Muscle of arm (tissue), 12 donors: ENCODE data around the gene NEK6. TPM values are rescaled to one million over a fixed set of nuclear protein-coding genes. Genes with fewer than 3 reads are reported as not detected.

Experiments used
- DNase-seq: peaks from one replicate; pipeline ENCODE4 v3.0.0-alpha.2; 2013
- polyA plus RNA-seq, 12 donors: library from polyadenylated mRNA; unstranded; fragments of 120-200 nt; gene quantifications; one replicate each; pipeline ENCODE4 v1.2.1, GENCODE V29; 2013; ENCODE audit not compliant: insufficient read length in 12 of 12

Gene NEK6
- polyA plus RNA-seq, 12 donors = 29.2 to 47.2 (median 37.5) TPM; not detected in 1

DNA sequence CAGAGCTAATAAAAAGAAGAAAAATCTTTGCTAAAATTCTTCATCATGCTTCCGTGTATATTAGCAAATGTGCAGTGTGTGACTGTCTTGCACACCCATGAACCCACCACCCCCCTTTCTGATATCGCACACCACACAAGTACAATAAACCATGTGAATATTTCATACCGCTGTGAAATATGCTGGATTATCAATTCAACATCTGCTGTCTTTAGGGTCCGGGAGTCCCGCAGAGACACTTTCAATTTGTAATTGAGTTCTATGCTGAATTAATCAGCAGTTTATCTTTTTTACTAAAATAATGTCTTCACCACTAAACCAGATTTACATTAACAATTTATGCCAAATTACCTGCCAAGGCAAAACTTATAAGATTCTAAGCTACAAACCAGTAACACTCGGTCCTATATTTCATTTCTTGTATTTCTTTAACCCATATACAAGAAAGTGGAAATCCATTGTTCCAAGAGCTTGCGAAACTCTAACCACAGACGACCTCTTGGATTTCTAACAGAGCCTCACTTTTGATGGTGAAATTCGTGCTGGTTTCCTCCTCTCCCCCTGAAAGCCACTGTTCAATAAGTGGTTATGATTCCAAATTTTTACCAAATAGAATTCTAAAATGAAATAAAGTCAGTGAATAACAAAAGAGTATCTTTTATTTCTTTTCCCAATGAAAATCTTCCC, 113.3 kb downstream of the NEK6 start:
- no peak for DNase-seq

DNA sequence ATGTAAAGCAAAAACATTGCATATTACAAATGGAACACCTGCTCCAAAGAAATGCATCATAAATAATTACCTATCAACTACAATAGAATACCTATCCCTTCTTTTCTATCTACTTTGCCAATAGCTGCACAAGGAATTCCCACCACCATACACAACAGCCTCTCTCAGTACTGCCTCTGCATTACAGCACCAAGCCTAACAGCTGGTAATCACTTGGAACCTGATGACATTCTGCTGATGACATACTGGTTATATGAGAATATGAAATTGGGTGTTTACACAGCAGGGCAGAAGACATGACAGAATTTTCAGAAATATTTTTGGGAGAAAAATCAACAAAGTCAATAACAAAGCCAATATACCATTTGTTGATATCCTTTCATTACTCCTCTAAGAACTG, 114.3 kb downstream of the NEK6 start:
- no peak for DNase-seq

DNA sequence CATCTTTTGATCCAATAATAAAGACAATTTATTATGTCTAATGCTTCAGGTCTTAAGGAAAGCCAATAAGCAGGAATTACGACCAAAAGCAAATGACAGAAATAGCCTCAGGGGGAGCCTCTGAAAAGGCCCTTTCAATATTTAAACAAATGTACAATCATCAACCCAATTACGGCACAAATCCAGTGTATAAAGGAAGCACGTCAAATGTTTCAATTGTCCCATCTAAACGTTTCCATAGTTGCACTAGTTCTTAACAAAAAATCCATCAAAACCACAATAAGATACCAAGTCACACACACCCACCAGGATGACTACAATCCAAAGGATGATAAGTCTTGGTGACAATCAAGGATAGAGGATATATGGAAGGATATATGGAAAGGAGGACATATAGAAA, 115.6 kb downstream of the NEK6 start:
- DNase-seq = no peak

DNA sequence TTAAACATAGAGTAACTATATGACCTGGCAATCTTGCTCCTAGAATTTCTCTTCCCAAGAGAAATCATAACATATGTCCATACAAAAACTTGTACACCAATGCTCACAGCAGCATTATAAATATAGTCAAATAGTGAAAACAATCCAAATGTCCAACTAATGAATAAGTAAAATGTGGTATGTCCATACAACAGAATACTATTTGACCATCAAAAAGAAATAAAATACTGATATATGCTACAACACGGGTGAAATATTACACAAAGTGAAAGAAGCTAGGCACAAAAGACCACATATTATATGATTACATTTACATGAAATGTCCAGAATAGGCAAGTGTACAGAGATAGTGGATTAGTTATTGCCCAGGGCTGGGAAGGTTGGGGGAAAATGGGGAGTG, 116.1 kb downstream of the NEK6 start:
- DNase-seq = no peak

DNA sequence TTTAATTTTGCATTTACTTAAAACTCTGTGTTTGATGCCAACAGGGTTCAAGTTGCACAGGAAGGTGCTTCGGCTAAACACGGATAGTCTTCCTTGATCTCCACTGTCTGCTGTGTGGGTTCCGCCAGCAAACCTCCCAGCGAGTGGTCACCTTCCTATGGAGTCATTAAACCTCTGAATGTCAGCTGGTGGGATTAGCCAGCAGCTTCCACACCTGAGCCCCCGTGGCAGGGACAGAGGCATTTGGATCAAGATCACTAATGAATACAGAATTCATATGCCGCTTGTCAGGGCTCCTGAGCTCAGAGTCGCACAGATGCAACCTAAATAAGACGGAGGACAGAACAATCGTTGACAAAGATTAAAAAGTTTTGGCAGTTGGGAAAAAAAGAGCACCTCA, 118.0 kb downstream of the NEK6 start:
- DNase-seq = no peak

DNA sequence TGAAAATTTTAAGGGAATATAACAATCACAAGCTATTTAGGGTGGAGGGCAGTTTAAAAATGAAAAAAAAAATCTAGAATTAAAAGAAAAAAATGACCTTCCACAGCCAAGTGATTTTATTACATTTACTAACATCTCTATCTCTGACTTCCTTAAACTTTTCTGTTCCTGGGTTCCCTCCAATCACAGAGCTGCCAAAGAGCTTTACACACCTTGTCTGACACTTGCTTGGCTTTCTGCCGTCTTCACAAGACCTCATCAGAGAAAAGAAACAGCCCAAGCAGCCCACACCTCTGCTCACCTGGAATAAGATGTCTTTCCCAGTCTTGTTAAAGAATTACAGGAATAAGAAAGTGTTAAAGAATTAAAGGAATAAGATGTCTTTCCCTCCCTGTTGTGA, 118.6 kb downstream of the NEK6 start:
- DNase-seq = no peak

DNA sequence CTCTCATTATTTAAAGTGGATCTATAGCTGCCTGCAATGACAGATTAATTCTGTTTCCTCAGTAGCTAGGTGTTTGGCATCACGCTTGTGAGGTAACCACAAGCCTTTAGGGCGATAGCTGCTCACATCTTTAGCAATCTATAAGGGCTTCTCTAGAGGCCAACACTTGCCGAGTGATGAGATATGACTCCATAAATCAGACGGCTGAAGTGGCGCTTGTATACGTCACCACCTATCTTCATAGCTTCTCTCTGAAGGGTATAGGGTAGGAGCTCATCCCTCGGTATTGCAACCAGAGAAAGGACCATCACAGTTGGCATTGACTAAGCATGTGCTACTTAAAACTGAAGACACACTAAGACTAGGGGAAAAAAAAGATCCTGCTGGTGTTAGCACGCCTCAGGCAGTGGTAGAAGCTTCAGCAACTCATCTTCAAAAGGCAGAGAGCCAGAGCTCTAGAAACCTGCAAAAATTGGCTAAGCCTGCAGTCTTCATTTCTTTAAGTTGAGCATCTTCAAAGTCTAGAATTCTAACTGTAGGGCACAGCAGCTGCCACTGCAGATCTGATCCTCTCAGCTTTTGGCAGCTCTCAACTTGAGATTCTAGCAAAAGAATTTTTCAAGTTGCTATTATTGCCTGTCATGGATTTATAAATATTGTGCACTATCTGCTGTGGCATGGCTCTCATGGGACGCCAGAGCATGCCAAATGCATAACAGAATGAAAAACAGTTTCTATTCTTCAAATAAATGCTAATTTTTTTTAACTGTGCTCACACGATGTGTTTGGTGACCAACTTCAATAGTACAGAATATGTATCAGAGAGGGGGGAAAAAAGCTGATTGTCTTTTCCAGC, 120.0 kb downstream of the NEK6 start:
- no peak for DNase-seq

DNA sequence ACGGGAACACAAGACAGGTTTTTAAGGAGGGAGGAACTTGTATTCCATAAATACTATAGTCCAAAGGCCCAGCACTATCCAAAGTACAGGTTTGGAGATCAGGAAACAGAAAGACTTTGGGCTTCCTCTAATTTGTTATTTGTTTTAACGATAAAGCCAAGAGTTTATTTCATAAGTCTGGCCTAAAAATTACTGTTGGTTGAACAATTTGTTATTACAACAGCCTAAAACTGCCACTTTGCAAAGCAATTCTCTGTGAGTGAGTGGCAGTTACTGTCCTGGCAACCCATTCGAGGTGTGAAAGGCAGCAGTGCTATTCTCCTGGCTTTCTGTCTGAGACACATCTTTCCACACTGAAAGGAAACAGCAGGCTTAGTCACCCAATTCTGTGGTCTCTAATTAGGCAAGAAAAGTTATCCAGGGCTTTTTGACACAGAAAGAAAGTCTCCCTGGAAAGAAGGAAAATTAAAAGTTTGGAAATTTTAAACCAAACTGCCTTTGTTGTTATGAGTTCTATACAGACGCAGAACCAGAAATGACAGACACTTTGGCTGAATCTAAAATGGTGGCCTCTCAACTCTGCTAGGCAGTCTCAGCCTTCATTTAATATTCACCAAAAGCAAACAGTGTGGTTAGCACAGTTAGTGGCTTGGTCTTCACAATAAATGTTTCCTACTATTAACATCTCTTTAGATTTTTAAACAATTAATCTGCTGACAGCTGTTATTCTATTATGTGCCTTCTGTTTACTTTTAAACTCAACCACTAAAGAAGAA, 123.6 kb downstream of the NEK6 start:
- DNase-seq = no peak

DNA sequence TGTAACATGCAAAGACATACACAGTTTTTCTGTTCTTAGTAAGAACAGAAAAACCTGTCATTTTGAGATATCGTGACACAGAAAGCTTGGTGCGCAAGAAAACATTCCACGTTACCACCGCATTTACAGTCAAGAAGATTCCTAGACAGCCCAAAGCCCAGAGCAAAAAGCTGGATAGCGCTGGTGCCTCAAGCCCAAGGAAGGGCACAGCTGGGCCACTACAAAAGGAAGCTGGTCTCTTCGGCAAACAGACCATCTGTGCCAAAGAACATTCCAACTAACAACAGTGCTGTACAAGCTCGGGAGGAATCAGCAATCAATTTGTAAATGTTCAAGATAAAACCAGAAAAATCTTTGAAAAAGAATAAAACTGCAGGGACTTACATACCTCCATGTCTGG, 126.5 kb downstream of the NEK6 start:
- DNase-seq = no peak

DNA sequence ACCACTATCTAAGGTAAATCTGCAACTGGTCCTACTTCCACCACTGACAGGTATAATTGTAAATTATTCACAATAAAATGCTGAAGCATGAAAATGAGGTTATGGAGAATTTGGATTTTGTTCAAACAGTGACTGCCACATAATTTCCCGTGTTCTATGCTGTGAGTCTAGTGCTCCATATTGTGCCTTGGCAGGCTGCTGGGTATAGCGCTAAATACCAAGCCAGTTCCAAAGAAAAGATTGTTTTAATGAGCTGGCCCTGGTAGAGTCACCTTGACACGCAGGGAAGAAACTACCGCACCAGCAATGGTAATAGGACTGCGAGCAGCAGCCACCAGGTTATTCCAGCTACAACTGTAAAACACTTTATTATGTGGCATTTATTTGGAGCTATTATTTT, 127.1 kb downstream of the NEK6 start:
- DNase-seq = no peak

DNA sequence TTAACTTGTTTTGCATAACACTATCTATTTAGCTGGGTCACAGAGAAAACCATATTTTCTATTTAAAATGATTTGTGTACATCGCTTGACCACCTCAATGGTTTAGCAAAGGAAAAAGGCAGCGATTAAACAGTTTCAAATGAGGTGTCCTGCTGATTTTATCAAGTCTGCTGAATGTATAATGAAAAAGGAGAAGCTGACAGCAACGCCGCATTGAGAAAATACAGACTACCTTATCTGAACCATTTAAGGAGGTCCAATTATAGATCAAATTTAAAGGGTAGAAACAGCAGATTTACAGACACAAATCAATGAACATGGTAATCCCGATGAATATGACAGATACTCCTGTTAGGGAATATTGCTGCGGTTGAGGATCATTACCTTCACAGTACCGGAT, 127.9 kb downstream of the NEK6 start:
- DNase-seq = no peak

DNA sequence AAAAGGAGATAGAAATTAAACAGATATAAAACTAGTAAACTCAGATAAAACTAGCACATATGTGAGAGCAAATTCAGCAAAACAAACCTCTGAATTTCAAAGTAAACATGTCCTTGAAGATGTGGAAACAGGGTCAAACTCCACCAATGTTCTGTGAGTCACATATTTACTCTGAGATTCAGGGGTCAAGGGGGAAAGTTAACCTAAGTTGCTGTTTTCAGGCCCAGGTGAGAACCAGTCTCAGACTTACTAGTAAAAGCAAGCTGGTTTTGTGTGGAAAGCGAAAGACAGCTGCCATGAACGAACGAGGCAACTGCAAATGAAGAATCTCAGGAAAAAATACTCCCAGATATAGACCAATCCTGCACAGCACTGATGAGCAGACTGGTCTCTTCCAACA, 128.5 kb downstream of the NEK6 start:
- no peak for DNase-seq

DNA sequence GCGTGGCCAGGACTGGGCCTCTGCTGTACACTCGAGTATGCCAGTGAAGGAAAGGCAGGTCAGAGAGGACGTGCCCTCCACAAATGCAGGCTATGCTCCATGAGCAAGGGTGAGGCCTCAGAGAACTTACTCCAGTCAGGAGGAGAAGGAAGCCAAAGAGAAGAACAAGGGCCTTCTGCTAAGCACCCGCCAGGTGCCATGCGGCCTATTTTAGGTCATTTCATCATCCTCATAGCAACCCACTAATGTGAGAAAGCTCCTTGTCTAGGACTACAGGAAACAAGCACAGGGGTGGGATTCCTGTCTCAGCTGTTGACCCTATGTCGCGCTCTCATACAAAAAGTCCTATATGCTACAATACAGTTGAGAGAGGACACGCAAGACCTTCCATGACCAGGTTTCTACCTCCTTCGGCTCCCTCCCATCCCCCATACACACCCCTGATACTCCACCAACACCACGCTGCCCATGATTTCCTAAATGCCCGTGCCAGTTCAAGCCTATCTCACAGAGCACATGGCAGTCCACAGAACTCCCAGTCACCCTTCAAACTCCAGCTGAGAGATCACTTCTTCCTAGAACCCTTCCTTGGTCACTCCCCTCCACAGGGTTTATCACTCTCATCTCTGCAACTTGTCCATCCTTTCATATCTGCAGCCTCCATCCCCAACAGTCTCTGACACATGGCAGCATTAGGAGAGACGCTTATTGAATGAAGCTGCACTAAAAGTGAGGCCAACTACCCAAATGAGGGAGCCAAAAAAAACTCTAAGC, 130.7 kb downstream of the NEK6 start:
- DNase-seq = no peak

DNA sequence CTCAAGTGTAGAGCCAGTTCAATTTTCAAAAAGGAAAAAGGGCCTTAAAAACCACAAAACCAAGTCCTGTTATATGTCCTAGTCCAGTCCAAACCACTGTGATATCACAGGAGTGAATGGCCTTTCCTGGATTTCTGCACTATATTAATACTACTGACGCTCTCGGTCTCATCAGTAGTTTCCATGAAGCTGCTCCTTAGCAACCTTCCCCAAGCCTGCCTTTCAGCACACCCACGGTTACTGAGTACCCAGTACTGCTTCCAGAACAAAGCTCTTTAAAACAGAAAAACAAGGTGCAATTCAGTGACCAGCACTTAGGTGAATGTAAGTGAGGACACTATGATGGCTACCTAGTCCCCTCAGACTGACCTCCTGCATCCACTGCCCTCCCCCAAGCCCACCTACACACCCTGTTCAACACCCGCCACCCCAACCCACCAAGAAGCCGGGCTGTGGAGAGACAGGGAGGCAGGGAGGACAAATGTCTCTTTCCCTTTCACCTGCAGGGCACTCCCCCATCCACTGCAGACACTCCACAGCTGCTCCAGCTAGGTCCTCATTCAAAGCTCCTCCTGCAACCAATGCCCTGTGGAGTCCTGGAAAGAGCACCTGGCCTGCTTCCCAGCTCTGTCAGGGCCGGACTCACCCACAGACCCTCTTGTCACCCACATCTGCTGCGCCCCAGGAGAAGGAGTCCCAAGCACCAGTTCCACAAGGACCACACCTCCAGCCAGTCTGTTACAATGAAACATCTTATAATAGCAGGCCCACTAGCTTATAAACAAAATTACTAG, 131.6 kb downstream of the NEK6 start:
- DNase-seq = no peak

DNA sequence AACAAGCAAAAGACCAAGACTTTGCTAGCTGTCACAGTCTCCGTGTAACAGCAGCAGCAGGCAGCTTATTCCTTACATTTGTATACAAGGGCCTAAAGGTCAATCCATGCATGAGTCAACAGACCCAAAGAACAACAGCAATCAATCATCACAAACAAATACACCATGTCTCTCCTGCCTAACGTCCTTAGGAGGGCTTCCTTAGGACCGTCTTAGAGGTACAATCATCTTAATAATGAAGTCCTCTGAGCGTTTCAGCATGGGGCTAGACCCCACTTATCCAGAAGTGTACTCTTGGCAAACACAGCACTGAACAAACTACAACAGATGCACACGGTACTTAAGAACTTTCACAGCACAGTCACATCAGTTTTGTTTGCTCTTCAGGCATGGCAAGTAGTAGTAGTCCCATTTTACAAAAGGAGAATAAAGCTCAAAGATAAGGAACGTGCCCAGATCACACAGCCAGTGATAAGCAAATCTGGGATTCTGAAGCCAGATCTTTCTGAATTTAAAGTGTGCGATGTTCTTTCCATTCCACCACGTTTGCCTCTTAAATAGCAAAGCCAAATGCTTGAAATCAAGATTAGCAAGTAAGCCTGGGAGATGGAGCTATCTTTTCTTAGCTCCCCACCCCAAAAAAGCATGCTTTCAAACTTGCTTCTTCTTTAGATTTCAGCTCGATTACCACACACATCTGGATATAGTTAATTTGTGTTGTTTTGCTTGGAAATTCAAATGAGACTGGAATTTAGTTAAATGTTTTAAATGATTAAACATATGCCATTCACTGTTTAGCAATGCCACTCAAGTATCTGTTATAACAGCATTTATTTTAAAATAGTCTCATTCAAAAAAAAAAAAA, 133.3 kb downstream of the NEK6 start:
- DNase-seq = no peak

DNA sequence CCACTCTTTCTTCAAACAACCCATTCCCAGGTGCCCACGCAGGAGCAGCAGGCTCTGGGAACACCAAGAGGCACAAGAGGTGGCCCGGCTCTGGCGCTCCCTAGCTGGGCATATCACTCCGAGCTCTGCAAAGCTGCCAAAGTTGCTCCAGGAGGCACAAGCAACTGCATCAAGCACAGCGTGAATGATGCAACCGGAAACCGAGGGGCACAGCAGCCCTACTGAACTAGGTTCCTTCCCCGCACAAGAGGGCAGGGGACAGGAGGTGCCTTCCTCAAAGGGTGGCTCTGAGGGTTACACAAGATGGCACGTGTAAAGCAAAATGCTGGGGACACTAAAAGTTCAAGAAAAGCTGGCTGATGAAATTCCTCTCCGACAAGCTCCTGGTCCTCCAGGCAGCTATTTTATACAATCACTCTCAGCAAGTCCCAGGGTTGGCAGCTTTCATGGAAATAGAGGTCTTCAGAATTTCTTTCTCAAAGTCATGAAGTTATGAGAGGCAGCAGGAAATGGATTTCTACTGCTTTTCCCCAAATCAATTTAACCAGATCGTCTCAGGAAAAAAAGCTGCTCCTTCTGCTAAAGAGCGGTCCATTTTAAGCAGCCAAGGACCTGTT, 134.6 kb downstream of the NEK6 start:
- no peak for DNase-seq

DNA sequence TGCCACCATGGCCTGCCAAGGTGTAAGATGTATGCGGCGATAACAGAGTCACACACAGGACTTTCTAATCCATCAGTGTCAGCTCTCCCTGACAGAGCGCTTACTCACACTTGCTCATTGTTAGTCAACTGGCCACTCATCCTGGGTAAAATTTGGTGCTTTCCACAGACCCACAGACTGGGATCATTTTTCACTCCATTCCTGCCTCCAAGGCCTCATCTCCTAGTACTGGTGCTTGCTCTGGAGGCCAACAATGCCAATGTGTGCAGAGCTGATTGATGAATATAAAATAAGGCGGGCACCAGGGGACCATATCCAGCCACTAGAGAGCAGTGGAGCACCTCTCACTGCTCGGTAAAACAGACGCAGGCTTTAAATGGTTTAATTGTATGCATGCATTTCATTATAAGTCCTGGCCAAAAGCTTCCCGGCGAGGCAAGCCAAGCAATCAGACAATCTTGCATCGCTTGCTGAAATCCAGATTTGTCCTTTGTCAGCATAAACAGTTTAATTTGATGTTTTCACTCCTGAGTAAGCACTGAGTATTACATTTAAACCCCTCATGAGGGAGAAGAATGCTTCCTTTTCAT, 135.2 kb downstream of the NEK6 start:
- no peak for DNase-seq

DNA sequence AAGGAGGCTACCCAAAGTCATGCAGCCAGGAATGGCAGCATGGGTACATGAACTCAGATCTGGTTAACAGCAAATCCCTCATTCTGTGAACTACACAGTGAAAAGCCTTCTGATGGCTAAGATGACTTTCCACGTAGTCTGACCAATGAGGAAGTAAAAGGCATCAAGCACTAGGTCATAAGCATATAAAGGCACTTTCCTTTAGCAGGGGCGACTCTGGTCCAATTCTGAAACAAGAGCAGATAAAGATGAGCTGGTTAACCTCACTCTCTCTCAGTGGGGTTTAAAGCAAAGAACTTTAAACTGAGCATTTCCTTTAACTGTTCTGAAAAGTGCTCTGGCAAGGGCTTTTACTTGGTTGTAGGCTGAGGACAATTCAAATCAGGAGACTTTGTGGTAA, 136.4 kb downstream of the NEK6 start:
- DNase-seq = no peak

DNA sequence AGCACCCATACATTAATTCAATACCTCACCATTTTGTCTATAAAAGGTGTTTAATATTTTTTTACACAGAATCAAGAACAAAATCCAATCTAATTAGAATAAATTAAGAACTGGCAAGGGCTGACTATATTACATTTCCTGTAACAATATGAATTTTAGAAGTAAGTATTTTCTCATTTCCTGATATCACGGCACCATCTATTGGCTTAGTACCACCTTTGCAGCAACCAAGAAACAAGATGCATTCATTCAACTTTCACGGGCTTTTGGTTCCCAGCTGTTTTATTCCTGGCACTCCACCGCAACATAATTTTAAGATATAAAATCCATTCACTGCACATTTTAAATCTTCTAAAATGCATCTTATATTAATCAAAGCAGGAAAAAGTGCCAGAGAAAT, 136.8 kb downstream of the NEK6 start:
- no peak for DNase-seq
